Fibroblast of skin of scalp (primary cell): ENCODE measurements around the gene WDR18.

Experiments
- DNase-seq: peaks from one replicate; pipeline ENCODE4 v3.0.0-alpha.2; 2013

The WDR18 gene

GRCh38 chr19:964761-965694 is 19.1 kb upstream of the WDR18 start:
- DNase-seq, result no peak

GRCh38 chr19:966485-967088 is 17.6 kb upstream of the WDR18 start:
- no peak for DNase-seq

GRCh38 chr19:970695-971094 is 13.4 kb upstream of the WDR18 start:
- no peak for DNase-seq

- no peak for DNase-seq
Observed at GRCh38 chr19:971795-972194, 12.3 kb upstream of the WDR18 start.

GRCh38 chr19:972281-972680 is 11.9 kb upstream of the WDR18 start:
- DNase-seq, result no peak

- no peak for DNase-seq
Observed at GRCh38 chr19:973726-974563, 10.2 kb upstream of the WDR18 start.

- no peak for DNase-seq
Observed at GRCh38 chr19:974564-975257, 9.4 kb upstream of the WDR18 start.

GRCh38 chr19:976476-976875 is 7.7 kb upstream of the WDR18 start:
- no peak for DNase-seq

- DNase-seq, result no peak
Observed at GRCh38 chr19:977058-977464, 7.1 kb upstream of the WDR18 start.

GRCh38 chr19:979318-979741 is 4.8 kb upstream of the WDR18 start:
- no peak for DNase-seq

GRCh38 chr19:980133-980998 is 3.8 kb upstream of the WDR18 start:
- DNase-seq, result no peak

GRCh38 chr19:982567-983170 is 1.5 kb upstream of the WDR18 start:
- DNase-seq, result peak; percentile 60

GRCh38 chr19:986083-986482 is 1.9 kb downstream of the WDR18 start:
- DNase-seq, result no peak

- DNase-seq, result no peak
Observed at GRCh38 chr19:988081-988480, 3.9 kb downstream of the WDR18 start.

- DNase-seq, result no peak
Observed at GRCh38 chr19:988510-988909, 4.4 kb downstream of the WDR18 start.

- no peak for DNase-seq
Observed at GRCh38 chr19:989381-990081, 5.4 kb downstream of the WDR18 start.

GRCh38 chr19:990119-990571 is 6.0 kb downstream of the WDR18 start:
- DNase-seq, result no peak

GRCh38 chr19:990746-991145 is 6.6 kb downstream of the WDR18 start:
- DNase-seq, result no peak

GRCh38 chr19:991174-991931 is 7.2 kb downstream of the WDR18 start:
- DNase-seq, result peak; percentile 55
